Kidney (tissue), 14 donors: Measurements from ENCODE around the gene HIVEP3. TPM values are rescaled to one million over a fixed set of nuclear protein-coding genes. Genes with fewer than 3 reads are reported as not detected.

ENCODE experiments used
- DNase-seq, 5 donors: peaks; one replicate each; pipeline ENCODE4 v3.0.0-alpha.2; 2013 to 2020
- FAIRE-seq: peaks from 2 replicates; lab custom pipeline; 2012; peaks lifted over from hg19 to GRCh38; lab: Jason Lieb, UNC
- H3K27ac ChIP-seq, 2 donors: one replicate each; pipeline ENCODE4 v1.7.0; 2013; ENCODE audit warnings: low read depth in 2 of 2, low read length in 2 of 2, inconsistent platforms in 1 of 2
- H3K27me3 ChIP-seq: one replicate; pipeline ENCODE4 v1.7.1; 2013; ENCODE audit warnings: low read length, inconsistent platforms; ENCODE audit not compliant: control insufficient read depth, insufficient read depth
- H3K36me3 ChIP-seq, 3 donors: one replicate each; pipeline versions ENCODE4 v1.7.0 to v1.7.1; 2013; ENCODE audit warnings: low read length in 3 of 3, control low read depth in 1 of 3, inconsistent platforms in 1 of 3; ENCODE audit not compliant: insufficient read depth in 3 of 3, control insufficient read depth in 2 of 3
- H3K4me1 ChIP-seq, 3 donors: one replicate each; pipeline versions ENCODE4 v1.7.0 to v1.7.1; 2013; ENCODE audit warnings: low read length in 3 of 3, inconsistent platforms in 1 of 3, low read depth in 1 of 3; ENCODE audit not compliant: control insufficient read depth in 2 of 3, insufficient read depth in 2 of 3
- H3K4me3 ChIP-seq, 3 donors: one replicate each; pipeline versions ENCODE4 v1.7.0 to v1.8.1; 2013; ENCODE audit warnings: low read length in 3 of 3, control low read depth in 1 of 3, inconsistent platforms in 1 of 3
- H3K9ac ChIP-seq, 3 donors: one replicate each; pipeline versions ENCODE4 v1.7.0 to v1.7.1; 2013; ENCODE audit warnings: low read length in 3 of 3, control low read depth in 1 of 3, inconsistent platforms in 1 of 3
- H3K9me3 ChIP-seq, 3 donors: one replicate each; pipeline versions ENCODE4 v1.7.0 to v1.7.1; 2013; ENCODE audit warnings: low read length in 3 of 3, control low read depth in 1 of 3, inconsistent platforms in 1 of 3; ENCODE audit not compliant: control insufficient read depth in 2 of 3, insufficient read depth in 1 of 3
- intact Hi-C: fragments of 100-400 bp; cut with DNase I; formaldehyde crosslinking; loops from one replicate; pipeline ENCODE4 v1.11.1; 2022
- polyA plus RNA-seq: library from polyadenylated mRNA; stranded (reverse); fragments of 350-450 nt; fragmentation: Illumina TruSeq; extraction: RNeasy Lipid Tissue Mini Kit (QIAGEN cat#74804); gene quantifications from one replicate; pipeline ENCODE4 v1.2.3, GENCODE V29; 2014; ENCODE audit warnings: low read depth, low replicate concordance; ENCODE audit not compliant: insufficient read depth
- total RNA-seq: library from RNA; stranded (reverse); fragmentation: NEBNext Ultra II Directional; extraction: Animal tissue kit (Norgen Biotek cat#: 25700); gene quantifications from one replicate; pipeline ENCODE4 v1.2.1, GENCODE V29; 2021
- TF ChIP-seq, protein P1 (sequence below): IDR thresholded peaks from 3 replicates; pipeline ENCODE4 v1.5.1; 2012; ENCODE audit warnings: mild to moderate bottlenecking, moderate library complexity, borderline replicate concordance; ENCODE audit not compliant: insufficient read depth; ENCODE audit errors: extremely low read depth
- donor health status: control.
- donor health status: control.
- donor health status: control.
- donor health status: control.
- donor health status: control.
- donor health status: DM: yes; HTN: yes; CAD: no.
- donor health status: Normal renal cell carcinoma (clear cell type).

The HIVEP3 gene
- total and polyA plus RNA-seq, 2 donors from 2014 or later: 3.5 to 11.0 TPM

DNA sequence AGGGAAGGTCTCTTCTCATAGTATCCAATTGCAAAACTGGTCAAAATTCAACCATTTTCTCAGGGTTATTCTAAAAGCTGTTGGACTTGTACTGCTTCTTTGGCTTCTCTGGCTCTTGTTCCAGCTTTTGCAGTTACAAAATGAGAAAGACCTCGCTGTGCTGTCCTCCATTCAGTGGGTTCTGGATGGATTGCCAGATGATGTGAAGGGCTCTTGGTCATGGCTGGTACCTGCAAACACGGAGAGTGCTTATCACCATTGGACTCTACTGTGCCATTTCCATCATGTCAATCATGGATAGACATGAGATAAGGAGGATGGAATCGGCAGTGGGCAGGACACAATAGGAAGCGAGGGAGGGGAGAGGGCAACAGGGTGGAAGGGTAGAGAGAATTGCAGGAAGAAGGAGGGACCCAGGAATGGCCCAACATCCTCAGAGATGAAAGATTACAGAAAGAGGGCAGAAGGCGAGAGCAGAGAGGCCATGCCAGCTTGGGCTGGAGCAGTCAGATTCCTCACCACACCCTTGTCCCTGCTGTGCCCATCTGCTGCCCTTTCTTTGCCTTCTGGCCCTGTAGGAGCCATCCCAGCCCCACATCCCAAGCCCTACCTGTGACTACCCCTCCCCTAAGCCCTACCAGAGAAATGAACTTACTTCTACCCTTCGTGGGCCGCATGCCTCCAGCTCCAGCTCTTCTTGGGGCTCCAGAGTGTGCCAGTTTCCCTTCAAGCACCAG, 70.3 kb downstream of the HIVEP3 start:
- H3K27ac ChIP-seq: no peak overlapping the region
- H3K27me3 ChIP-seq: no peaks in the 10 kb centered on the region
- FAIRE-seq: no peak

DNA sequence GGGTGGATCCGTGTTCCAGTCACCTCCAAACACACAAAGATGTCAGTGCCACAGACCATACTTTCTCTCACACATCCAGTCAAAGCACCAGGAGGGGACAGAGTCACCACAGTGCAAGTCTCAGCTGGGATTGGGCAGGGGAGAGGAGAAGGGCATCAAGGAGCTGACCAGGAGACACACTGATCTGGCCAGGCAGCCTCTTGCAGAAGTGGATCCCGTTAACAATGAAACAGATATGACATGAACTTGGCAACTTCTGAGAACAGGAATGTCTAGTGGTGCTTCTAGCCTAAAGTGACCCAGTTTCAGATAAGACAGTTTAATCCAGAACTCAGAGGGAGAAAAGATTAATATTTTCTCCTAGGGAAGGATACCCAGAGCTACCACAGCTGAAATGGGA, 71.0 kb downstream of the HIVEP3 start:
- no peak overlapping the region for H3K27ac ChIP-seq
- no peak overlapping the region for H3K4me3 ChIP-seq
- intact Hi-C loops: no loop called here
- TF ChIP-seq, protein P1, sequence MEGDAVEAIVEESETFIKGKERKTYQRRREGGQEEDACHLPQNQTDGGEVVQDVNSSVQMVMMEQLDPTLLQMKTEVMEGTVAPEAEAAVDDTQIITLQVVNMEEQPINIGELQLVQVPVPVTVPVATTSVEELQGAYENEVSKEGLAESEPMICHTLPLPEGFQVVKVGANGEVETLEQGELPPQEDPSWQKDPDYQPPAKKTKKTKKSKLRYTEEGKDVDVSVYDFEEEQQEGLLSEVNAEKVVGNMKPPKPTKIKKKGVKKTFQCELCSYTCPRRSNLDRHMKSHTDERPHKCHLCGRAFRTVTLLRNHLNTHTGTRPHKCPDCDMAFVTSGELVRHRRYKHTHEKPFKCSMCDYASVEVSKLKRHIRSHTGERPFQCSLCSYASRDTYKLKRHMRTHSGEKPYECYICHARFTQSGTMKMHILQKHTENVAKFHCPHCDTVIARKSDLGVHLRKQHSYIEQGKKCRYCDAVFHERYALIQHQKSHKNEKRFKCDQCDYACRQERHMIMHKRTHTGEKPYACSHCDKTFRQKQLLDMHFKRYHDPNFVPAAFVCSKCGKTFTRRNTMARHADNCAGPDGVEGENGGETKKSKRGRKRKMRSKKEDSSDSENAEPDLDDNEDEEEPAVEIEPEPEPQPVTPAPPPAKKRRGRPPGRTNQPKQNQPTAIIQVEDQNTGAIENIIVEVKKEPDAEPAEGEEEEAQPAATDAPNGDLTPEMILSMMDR: no peak
- no peak overlapping the region for H3K9ac ChIP-seq
- FAIRE-seq (no peak), DNase-seq (no peak)
- H3K27me3 ChIP-seq: no peaks in the 10 kb centered on the region
- H3K9me3 ChIP-seq: no peaks in the 10 kb centered on the region
- no peaks in the 10 kb centered on the region for H3K36me3 ChIP-seq
- peaks cover 0 to 6% (median 4%) of the 10 kb centered on the region in 3 donors for H3K4me1 ChIP-seq

More for the DNA sequence above, 70.3 kb downstream of the HIVEP3 start:
- Histone ChIP-seq H3K36me3 (no peaks in the 10 kb centered on the region), H3K9ac (no peak overlapping the region), H3K4me1 (peaks cover 0 to 7% (median 0%) of the 10 kb centered on the region in 3 donors), H3K4me3 (no peak overlapping the region), H3K9me3 (no peaks in the 10 kb centered on the region)
- intact Hi-C loops: no loop called here
- TF ChIP-seq, protein P1: no peak
- no peak for DNase-seq

DNA sequence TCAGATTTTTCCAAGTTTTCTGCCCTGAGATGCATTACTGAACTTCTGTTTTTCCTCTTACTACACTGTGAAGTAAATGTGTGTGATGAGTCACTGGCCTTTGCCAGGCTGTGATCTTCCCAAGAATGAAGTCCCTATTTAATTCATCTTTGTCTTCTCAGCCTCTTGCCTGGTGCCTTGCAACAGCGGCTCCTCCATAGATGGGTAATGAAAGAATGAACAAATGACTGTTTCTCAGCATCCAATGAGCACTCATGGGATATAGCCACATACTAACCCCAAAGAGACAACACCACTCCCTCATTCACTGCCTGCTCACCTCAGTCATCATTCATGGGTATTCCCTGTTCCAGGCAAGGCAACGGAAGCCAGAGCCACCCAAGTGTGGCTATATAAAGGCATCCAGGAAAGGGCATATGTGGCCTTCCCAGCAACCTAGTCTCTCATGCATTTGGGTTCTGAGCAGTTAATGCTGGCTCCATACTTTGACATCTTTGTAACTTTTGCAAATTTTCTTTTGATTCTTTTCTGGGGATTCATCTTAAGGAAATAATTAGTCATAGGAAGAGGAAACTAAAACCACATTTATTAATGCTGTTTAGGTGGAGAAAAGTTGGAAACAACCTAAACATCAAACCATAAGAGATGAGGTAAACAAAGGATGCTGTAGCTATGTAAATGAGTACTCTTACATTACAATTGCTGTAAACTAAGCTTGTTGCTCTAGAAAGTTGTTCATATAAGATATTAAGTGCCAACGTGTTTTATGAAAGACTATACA, 71.9 kb downstream of the HIVEP3 start:
- no peaks in the 10 kb centered on the region for H3K27me3 ChIP-seq
- DNase-seq (no peak), FAIRE-seq (no peak)
- H3K9me3 ChIP-seq: no peaks in the 10 kb centered on the region
- intact Hi-C loops: no loop called here
- no peak overlapping the region for H3K27ac ChIP-seq
- H3K9ac ChIP-seq: no peak overlapping the region
- no peaks in the 10 kb centered on the region for H3K36me3 ChIP-seq
- no peak overlapping the region for H3K4me3 ChIP-seq
- peaks cover 0 to 5% (median 4%) of the 10 kb centered on the region in 3 donors for H3K4me1 ChIP-seq
- TF ChIP-seq, protein P1: no peak
